Pancreas (tissue), 10 donors: Measurements from ENCODE around the gene NR2F1. TPM values are rescaled to one million over a fixed set of nuclear protein-coding genes. Genes with fewer than 3 reads are reported as not detected.

ENCODE experiments used
- ATAC-seq, 4 donors: fragments of 200-7000 bp; cut with Tn5 transposase; one replicate each; pipeline versions ENCODE4 v1.8.0 to v1.9.1; 2020; ENCODE audit warnings: mild to moderate bottlenecking in 4 of 4, moderate library complexity in 4 of 4
- DNase-seq, 6 donors: peaks; one replicate each; pipeline ENCODE4 v3.0.0-alpha.2; 2020
- FAIRE-seq: peaks from 2 replicates; lab custom pipeline; 2012; peaks lifted over from hg19 to GRCh38; lab: Jason Lieb, UNC
- H3K27ac ChIP-seq, 4 donors: fragments of 200-600 bp; sonication (generic); 1 replicate in 3 of 4; 2 replicates in 1 of 4; pipeline versions ENCODE4 v1.5.0 to v1.8.0; 2020
- H3K27me3 ChIP-seq, 4 donors: fragments of 200-600 bp; one replicate each; pipeline ENCODE4 v1.8.0; 2021
- H3K36me3 ChIP-seq, 3 donors: fragments of 200-600 bp; sonication (generic) in 1 of 3; one replicate each; pipeline versions ENCODE4 v1.5.0 to v1.8.0; 2020 to 2021
- H3K4me1 ChIP-seq, 3 donors: fragments of 200-600 bp; one replicate each; pipeline ENCODE4 v1.8.0; 2021
- H3K4me3 ChIP-seq, 4 donors: fragments of 200-600 bp; sonication (generic) in 2 of 4; one replicate each; pipeline versions ENCODE4 v1.5.0 to v1.8.0; 2020 to 2021
- H3K9me3 ChIP-seq, 4 donors: fragments of 200-600 bp; one replicate each; pipeline ENCODE4 v1.8.0; 2021
- WGBS, 2 donors: extraction: QIAGEN DNeasy Blood & Tissue Kit; methylation state at CpG; one replicate each; pipeline ENCODE4 v1.1.7; 2013; 5-methylcytosine and 5-hydroxymethylcytosine counted together
- intact Hi-C, 3 donors: fragments of 100-400 bp; cut with DNase I; formaldehyde crosslinking; loops; one replicate each; pipeline versions ENCODE4 v1.11.1 to v1.14.2; 2022
- polyA plus RNA-seq, 2 donors: library from polyadenylated mRNA; stranded (reverse); fragments of 200-250 nt; gene quantifications; one replicate each; pipeline ENCODE4 v1.2.3, GENCODE V29; 2013
- total RNA-seq, 6 donors: library from RNA; stranded (reverse); fragmentation: NEBNext Ultra II Directional in 4 of 6; extraction: Animal tissue kit (Norgen Biotek cat#: 25700) in 4 of 6; gene quantifications; one replicate each; pipeline versions ENCODE4 v1.2.1 to v1.2.4, GENCODE V29; 2021 to 2023
- TF ChIP-seq, protein P1 (sequence below), 4 donors: fragments of 200-600 bp; sonication (generic) in 3 of 4; IDR thresholded peaks; one replicate each; pipeline versions ENCODE4 v1.5.0 to v1.8.0; 2021; ENCODE audit warnings: antibody characterized with exemption in 4 of 4
- donor health status: healthy with polysubstance abuse.
- donor health status: DM: no; HTN: no; CAD: no; lungs with moderate emphysema.
- donor health status: DM: no; HTN: no; CAD: no.
- donor health status: control.
- donor health status: control.
- donor health status: Bipolar disorder and iron deficiency.
- donor health status: DM: yes; HTN: yes; CAD: no.
- donor health status: DM: no; HTN: no; CAD: no.
- donor health status: DM: no; HTN: no; CAD: no.
- donor health status: DM: yes; HTN: yes; CAD: no.

Gene NR2F1
- total and polyA plus RNA-seq, 8 donors = 1.4 to 8.1 (median 4.9) TPM

DNA sequence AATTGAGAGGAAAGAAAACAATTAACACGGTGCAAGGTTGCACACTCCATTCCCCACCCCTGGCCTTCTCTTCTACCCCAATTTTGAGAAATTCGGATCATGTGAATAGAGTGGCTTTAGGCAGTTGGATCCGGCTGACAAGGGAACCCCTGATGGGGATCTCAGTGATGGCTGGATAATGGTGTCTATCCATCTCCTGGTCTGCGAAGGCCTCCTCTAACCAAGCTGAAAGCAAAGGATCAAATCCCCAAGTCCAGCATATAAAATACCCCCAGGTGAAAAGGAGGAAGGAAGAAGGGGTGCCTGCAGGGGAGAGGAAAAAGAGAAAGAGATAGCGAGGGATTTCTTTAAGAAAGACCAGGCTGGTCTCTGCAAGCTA lies 16.0 kb downstream of the NR2F1 start:
- ATAC-seq (no peak), FAIRE-seq (no peak), DNase-seq (no peak)
- H3K4me1 ChIP-seq = no peaks in the 10 kb centered on the region
- 23 to 30% methylated on average over 5 of the region's 5 CpGs for whole genome bisulfite sequencing, 2 donors
- no peak overlapping the region for H3K4me3 ChIP-seq
- intact Hi-C loops = loop anchor here in 1 of 3 donors (10.0 kb wide), 1 partner anchor 196 kb away; no protein-coding TSS in a partner anchor
- H3K36me3 ChIP-seq = no peaks in the 10 kb centered on the region
- H3K27ac ChIP-seq = no peak overlapping the region
- no peaks in the 10 kb centered on the region for H3K9me3 ChIP-seq
- TF ChIP-seq, protein P1, sequence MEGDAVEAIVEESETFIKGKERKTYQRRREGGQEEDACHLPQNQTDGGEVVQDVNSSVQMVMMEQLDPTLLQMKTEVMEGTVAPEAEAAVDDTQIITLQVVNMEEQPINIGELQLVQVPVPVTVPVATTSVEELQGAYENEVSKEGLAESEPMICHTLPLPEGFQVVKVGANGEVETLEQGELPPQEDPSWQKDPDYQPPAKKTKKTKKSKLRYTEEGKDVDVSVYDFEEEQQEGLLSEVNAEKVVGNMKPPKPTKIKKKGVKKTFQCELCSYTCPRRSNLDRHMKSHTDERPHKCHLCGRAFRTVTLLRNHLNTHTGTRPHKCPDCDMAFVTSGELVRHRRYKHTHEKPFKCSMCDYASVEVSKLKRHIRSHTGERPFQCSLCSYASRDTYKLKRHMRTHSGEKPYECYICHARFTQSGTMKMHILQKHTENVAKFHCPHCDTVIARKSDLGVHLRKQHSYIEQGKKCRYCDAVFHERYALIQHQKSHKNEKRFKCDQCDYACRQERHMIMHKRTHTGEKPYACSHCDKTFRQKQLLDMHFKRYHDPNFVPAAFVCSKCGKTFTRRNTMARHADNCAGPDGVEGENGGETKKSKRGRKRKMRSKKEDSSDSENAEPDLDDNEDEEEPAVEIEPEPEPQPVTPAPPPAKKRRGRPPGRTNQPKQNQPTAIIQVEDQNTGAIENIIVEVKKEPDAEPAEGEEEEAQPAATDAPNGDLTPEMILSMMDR (IDR thresholded peaks at IDR 0.05) = no peak
- H3K27me3 ChIP-seq = peaks cover 3 to 26% (median 11%) of the 10 kb centered on the region in 4 donors

DNA sequence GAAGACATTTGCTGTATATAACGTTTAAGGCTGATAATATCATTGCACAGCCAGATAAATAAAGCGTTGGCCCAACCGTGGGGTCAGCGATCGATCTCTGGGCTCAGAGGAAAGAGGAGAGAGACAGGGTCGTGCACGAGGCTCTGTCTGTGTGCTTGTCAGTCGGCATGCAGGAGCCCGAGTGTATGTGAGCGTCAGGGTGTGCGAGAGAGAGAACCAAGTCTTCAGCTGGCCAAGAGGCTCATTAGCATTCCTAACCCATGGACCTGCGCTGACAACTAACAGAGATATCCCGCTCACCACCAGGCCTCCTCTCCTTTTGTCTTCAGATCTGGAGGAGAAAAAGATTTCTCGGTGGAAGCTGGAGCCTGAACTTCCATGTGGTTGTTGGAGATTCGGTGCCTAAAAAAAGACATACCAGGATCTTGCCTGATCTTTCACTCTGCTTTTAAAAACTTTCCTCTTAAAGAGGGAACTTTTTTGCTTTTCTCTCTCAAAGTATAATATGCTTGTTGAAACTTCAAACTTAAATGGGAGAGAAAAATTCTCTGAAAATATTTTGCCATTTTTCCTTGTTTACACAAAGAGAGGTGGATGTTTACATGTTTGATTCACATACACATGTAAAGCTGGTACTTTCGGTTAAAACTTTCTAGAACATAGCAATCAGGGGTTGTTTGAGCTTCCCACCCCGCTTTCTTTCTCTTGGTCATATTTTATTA lies 16.5 kb downstream of the NR2F1 start:
- H3K4me1 ChIP-seq = no peaks in the 10 kb centered on the region
- DNase-seq (no peak), ATAC-seq (peak in 1 of 4 donors; percentile 14), FAIRE-seq (no peak)
- H3K9me3 ChIP-seq = no peaks in the 10 kb centered on the region
- H3K27ac ChIP-seq = no peak overlapping the region
- H3K27me3 ChIP-seq = peaks cover 0 to 30% (median 13%) of the 10 kb centered on the region in 4 donors
- 18 to 20% methylated on average over 17 of the region's 17 CpGs for WGBS, 2 donors
- intact Hi-C loops = loop anchor here in 2 of 3 donors (10.0 kb wide), 1 partner anchor 195 kb away; no protein-coding TSS in a partner anchor
- H3K4me3 ChIP-seq = no peak overlapping the region
- H3K36me3 ChIP-seq = no peaks in the 10 kb centered on the region
- TF ChIP-seq, protein P1 (IDR thresholded peaks at IDR 0.05) = no peak

DNA sequence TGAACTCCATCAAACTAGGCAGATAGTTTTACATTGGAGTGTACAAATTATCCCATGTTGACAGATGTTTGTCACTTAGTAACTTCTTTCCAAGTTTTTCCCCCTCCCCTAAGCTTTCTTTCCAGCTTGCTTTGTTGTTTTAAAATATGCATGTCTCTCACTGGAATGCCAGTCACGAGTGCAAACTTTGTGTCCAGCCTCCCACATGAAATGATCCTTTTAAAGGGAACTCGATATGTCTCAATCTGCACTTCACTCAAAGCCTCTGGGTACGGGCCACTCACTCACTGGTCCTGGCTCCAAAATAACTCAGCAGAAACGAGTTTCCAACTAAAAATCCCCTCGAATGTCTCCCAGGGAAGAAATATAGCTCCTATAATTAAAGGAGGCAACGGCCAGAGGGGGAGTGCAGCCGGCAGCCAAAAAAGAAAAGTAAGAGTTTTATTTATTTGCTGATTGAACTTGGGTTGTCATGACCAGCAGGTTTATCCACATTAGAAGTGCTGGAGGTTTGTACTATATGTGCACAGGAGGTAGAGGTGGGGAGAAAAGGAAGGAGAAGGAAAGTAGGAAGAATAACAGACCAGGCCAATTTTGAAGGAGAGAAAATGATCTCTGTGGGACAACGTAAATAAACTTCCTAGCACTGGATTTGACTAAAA lies 17.5 kb downstream of the NR2F1 start:
- FAIRE-seq (no peak), DNase-seq (no peak), ATAC-seq (no peak)
- TF ChIP-seq, protein P1 (IDR thresholded peaks at IDR 0.05) = no peak
- no peaks in the 10 kb centered on the region for H3K36me3 ChIP-seq
- no peaks in the 10 kb centered on the region for H3K4me1 ChIP-seq
- WGBS, 2 donors = 31 to 34% methylated on average over 8 of the region's 8 CpGs
- H3K27me3 ChIP-seq = peaks cover 0 to 36% (median 17%) of the 10 kb centered on the region in 4 donors
- no peaks in the 10 kb centered on the region for H3K9me3 ChIP-seq
- no peak overlapping the region for H3K27ac ChIP-seq
- intact Hi-C loops = loop anchor here in 1 of 3 donors (10.0 kb wide), 1 partner anchor 194 kb away; no protein-coding TSS in a partner anchor
- no peak overlapping the region for H3K4me3 ChIP-seq

DNA sequence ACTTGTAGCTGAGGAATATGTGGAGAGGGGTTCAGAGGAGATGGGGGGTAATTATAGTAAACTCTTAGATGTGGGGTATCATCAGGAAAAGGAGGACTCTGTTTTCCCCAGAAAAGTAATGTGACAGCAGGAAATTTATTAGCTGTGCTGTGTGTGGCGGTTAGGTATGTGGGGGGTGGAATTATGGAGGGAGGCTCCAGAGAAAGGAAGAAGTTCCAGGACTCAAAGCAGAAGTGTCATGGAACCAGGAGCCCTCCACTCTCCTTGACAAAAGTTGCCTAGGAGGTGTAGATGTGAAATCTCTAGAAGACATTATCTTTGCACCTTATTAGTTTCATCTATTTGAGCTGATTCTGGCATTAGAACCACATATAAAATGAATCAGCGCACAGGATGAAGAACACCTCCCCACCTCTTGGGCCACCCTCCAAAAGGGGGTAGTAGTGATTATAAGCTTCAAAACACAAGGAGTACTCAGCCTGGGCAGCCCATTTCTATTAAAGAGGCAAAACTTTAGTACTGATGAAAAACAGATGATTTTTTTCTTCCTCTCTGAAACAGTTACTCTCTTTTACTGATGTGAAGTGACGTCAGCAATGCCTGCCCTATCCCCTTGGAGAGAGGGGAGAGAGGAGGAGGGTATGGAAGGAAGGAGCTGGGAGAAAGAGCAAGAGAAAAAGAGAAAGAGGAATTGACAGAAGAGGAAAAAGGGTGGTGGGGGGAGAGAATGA lies 18.2 kb downstream of the NR2F1 start:
- no peaks in the 10 kb centered on the region for H3K4me1 ChIP-seq
- H3K36me3 ChIP-seq = no peaks in the 10 kb centered on the region
- no peak overlapping the region for H3K27ac ChIP-seq
- DNase-seq (no peak), FAIRE-seq (no peak), ATAC-seq (no peak)
- 63 to 71% methylated on average over 3 of the region's 3 CpGs for WGBS, 2 donors
- H3K4me3 ChIP-seq = no peak overlapping the region
- H3K9me3 ChIP-seq = no peaks in the 10 kb centered on the region
- H3K27me3 ChIP-seq = peaks cover 0 to 40% (median 17%) of the 10 kb centered on the region in 4 donors
- intact Hi-C loops = loop anchor here in 1 of 3 donors (10.0 kb wide), 1 partner anchor 194 kb away; no protein-coding TSS in a partner anchor
- TF ChIP-seq, protein P1 (IDR thresholded peaks at IDR 0.05) = no peak
